HepG2 (cell line): Measurements from ENCODE around the gene ATP12A. TPM values are rescaled to one million over a fixed set of nuclear protein-coding genes. Genes with fewer than 3 reads are reported as not detected.

ENCODE experiments used
- ATAC-seq: fragments of 200-7000 bp; cut with Tn5 transposase; 3 replicates; pipeline ENCODE4 v1.9.1; 2020; ENCODE audit warnings: mild to moderate bottlenecking, moderate library complexity
- BruUV-seq: library from RNA; stranded (reverse); fragments of 400-500 nt; replicated peaks from 2 replicates; lab custom pipeline; 2021; lab: Mats Ljungman, UMichigan
- CTCF ChIA-PET: fragments of 300-600 bp; formaldehyde crosslinking; extraction: SDS; loops from one replicate; lab custom pipeline; 2021; ENCODE audit warnings: low total read pairs, inconsistent platforms, low intra/inter-chr PET ratio; lab: Yijun Ruan, JAX
- POLR2A ChIA-PET: fragments of 350-600 bp; sonication (Branson Sonifier 250); formaldehyde crosslinking; loops from one replicate; lab custom pipeline; 2020; ENCODE audit warnings: antibody characterized with exemption, inconsistent platforms; lab: Yijun Ruan, JAX
- DNase-seq: peaks from one replicate; pipeline ENCODE4 v3.0.0-alpha.2; 2015; ENCODE audit warnings: low spot score
- FAIRE-seq: peaks from 3 replicates; lab custom pipeline; 2011; peaks lifted over from hg19 to GRCh38; lab: Jason Lieb, UNC
- H2AFZ ChIP-seq: one replicate; pipeline ENCODE4 v1.6.1; 2011; ENCODE audit warnings: low read length, inconsistent platforms
- H3K27ac ChIP-seq: fragments of 300-600 bp; 3 replicates; pipeline ENCODE4 v1.8.0; 2011; ENCODE audit warnings: mixed run types, mild to moderate bottlenecking, mixed read lengths, low read length, inconsistent platforms; ENCODE audit not compliant: insufficient read depth; ENCODE audit errors: extremely low read length
- H3K27me3 ChIP-seq, 2 experiments: fragments of 200-600 bp in 1 of 2; 2 replicates in 1 of 2; 3 replicates in 1 of 2; pipeline versions ENCODE4 v1.6.0 to v1.8.0; 2011; ENCODE audit warnings: low read length in 2 of 2, mild to moderate bottlenecking in 2 of 2, moderate library complexity in 2 of 2, inconsistent platforms in 1 of 2; ENCODE audit not compliant: insufficient read depth in 2 of 2, control insufficient read depth in 1 of 2
- H3K36me3 ChIP-seq, 2 experiments: fragments of 200-600 bp in 1 of 2; replicated peaks in 1 of 2; 2 replicates in 1 of 2; 3 replicates in 1 of 2; pipeline versions ENCODE4 v1.5.1 to v1.8.0; 2011; ENCODE audit warnings: low read length in 2 of 2, inconsistent platforms in 1 of 2; ENCODE audit not compliant: insufficient read depth in 2 of 2, control insufficient read depth in 1 of 2
- H3K4me1 ChIP-seq: 2 replicates; pipeline ENCODE4 v1.5.1; 2012; ENCODE audit warnings: low read length, inconsistent platforms; ENCODE audit not compliant: insufficient read depth
- H3K4me2 ChIP-seq: 2 replicates; pipeline ENCODE4 v1.6.0; 2011; ENCODE audit warnings: low read depth, low read length, inconsistent platforms
- H3K4me3 ChIP-seq, 3 experiments: fragments of 200-600 bp in 1 of 3; sonication (generic), shearing (Covaris generic) in 1 of 3; replicated peaks in 1 of 3; 2 replicates each; pipeline ENCODE4 v1.5.1; 2011 to 2016; ENCODE audit warnings: low read length in 3 of 3, inconsistent platforms in 2 of 3, low read depth in 2 of 3, mild to moderate bottlenecking in 2 of 3, control low read depth in 1 of 3, mixed read lengths in 1 of 3; ENCODE audit not compliant: insufficient read depth in 1 of 3
- H3K79me2 ChIP-seq: one replicate; pipeline ENCODE4 v1.6.1; 2011; ENCODE audit warnings: low read length, inconsistent platforms; ENCODE audit not compliant: insufficient read depth
- H3K9ac ChIP-seq: 2 replicates; pipeline ENCODE4 v1.6.0; 2011; ENCODE audit warnings: mild to moderate bottlenecking, low read depth, low read length, inconsistent platforms; ENCODE audit not compliant: insufficient read depth
- H3K9me3 ChIP-seq: 2 replicates; pipeline ENCODE4 v1.5.1; 2012; ENCODE audit warnings: mild to moderate bottlenecking, low read length
- H4K20me1 ChIP-seq: 2 replicates; pipeline ENCODE4 v1.6.0; 2011; ENCODE audit warnings: inconsistent platforms, mild to moderate bottlenecking, low read length, moderate library complexity; ENCODE audit not compliant: insufficient read depth
- CCDC6 ChIP-seq: sonication (generic); formaldehyde crosslinking; IDR thresholded peaks from 2 replicates; pipeline ENCODE4 v1.8.1; 2022; ENCODE audit warnings: mild to moderate bottlenecking, missing genetic modification reagents, moderate library complexity
- DMAP1 ChIP-seq: IDR thresholded peaks from 2 replicates; pipeline ENCODE4 v1.6.1; 2016
- IRX3 ChIP-seq: sonication (generic); formaldehyde crosslinking; IDR thresholded peaks from 2 replicates; pipeline ENCODE4 v1.8.1; 2023; ENCODE audit warnings: mild to moderate bottlenecking, low read depth, missing genetic modification reagents, borderline replicate concordance
- MTF1 ChIP-seq: sonication (generic); formaldehyde crosslinking; IDR thresholded peaks from 2 replicates; pipeline ENCODE4 v1.5.0; 2020; ENCODE audit warnings: missing genetic modification reagents
- PHF5A ChIP-seq: IDR thresholded peaks from one replicate; pipeline ENCODE4 v1.6.1; 2018; ENCODE audit warnings: low read depth, missing genetic modification reagents; ENCODE audit not compliant: unreplicated experiment
- SRF ChIP-seq: IDR thresholded peaks from 2 replicates; pipeline ENCODE4 v1.6.1; 2011; ENCODE audit warnings: mild to moderate bottlenecking, low read depth, low read length, moderate library complexity
- TBP ChIP-seq: sonication (generic); formaldehyde crosslinking; IDR thresholded peaks from 2 replicates; pipeline ENCODE4 v1.5.0; 2020; ENCODE audit warnings: missing genetic modification reagents
- TEAD2 ChIP-seq: sonication (generic); formaldehyde crosslinking; IDR thresholded peaks from 2 replicates; pipeline ENCODE4 v1.9.0; 2021; ENCODE audit warnings: missing genetic modification reagents
- TOE1 ChIP-seq: sonication (generic); formaldehyde crosslinking; IDR thresholded peaks from 2 replicates; pipeline ENCODE4 v1.4.0; 2020; ENCODE audit warnings: mild to moderate bottlenecking, missing genetic modification reagents
- ZNF180 ChIP-seq: sonication (generic); formaldehyde crosslinking; IDR thresholded peaks from 2 replicates; pipeline ENCODE4 v1.4.0; 2020; ENCODE audit warnings: low read depth, missing genetic modification reagents, borderline replicate concordance
- ZNF530 ChIP-seq: sonication (generic); formaldehyde crosslinking; IDR thresholded peaks from 2 replicates; pipeline ENCODE4 v1.5.0; 2020; ENCODE audit warnings: low read depth, mild to moderate bottlenecking, missing genetic modification reagents
- ZNF607 ChIP-seq: sonication (generic); formaldehyde crosslinking; IDR thresholded peaks from 2 replicates; pipeline ENCODE4 v1.5.1; 2020; ENCODE audit warnings: missing genetic modification reagents, mild to moderate bottlenecking, borderline replicate concordance
- WGBS: methylation state at CpG from one replicate; pipeline ENCODE4 v1.1.6; 2017; ENCODE audit warnings: low lambda C conversion rate; 5-methylcytosine and 5-hydroxymethylcytosine counted together
- in situ Hi-C: cut with HindIII; loops from 2 replicates; pipeline ENCODE4 v1.10.0; 2017; ENCODE audit warnings: low pct_unique_long_range_greater_than_20kb; ENCODE audit not compliant: extremely low pct_ligation_motif_present
- intact Hi-C: fragments of 100-400 bp; cut with micrococcal nuclease; formaldehyde crosslinking; loops from one replicate; pipeline ENCODE4 v1.10.0; 2022; ENCODE audit not compliant: unreplicated experiment
- polyA plus RNA-seq, 8 experiments: library from polyadenylated mRNA; depleted of rRNA in 3 of 8; stranded (reverse) in 7 of 8; unstranded in 1 of 8; fragments of >200 nt; fragmentation: Illumina TruSeq in 4 of 8; extraction: Trizol in 4 of 8; gene quantifications; 2 replicates each; pipeline versions ENCODE4 v1.2.1 to v1.2.3, GENCODE V29; 2011 to 2016; ENCODE audit warnings: low read depth in 4 of 8, missing spikeins in 1 of 8, mixed read lengths in 1 of 8; ENCODE audit not compliant: insufficient read depth in 1 of 8
- total RNA-seq, 5 experiments: library from RNA; depleted of rRNA; stranded (reverse); fragments of >200 nt; fragmentation: Illumina TruSeq; extraction: Trizol; gene quantifications; 2 replicates each; pipeline ENCODE4 v1.2.3, GENCODE V29; 2016; ENCODE audit warnings: low read depth in 1 of 5
- TF ChIP-seq, protein P1 (sequence below): sonication (generic); formaldehyde crosslinking; conservative IDR thresholded peaks from 2 replicates; pipeline ENCODE4 v1.5.0; 2020; ENCODE audit warnings: missing genetic modification reagents
- TF ChIP-seq, protein P2 (sequence below): sonication (generic); formaldehyde crosslinking; conservative IDR thresholded peaks from 2 replicates; pipeline ENCODE4 v1.4.0; 2020; ENCODE audit warnings: mild to moderate bottlenecking, missing genetic modification reagents, moderate library complexity
- TF ChIP-seq, protein P3 (sequence below): sonication (generic); formaldehyde crosslinking; IDR thresholded peaks from 2 replicates; pipeline ENCODE4 v1.5.0; 2020; ENCODE audit warnings: mild to moderate bottlenecking, missing genetic modification reagents

The ATP12A gene
- total and polyA plus RNA-seq, 2 of the 13 experiments (the other 11 are each of a cell fraction or from before 2014, with no cell fraction given) = not detected

- Histone ChIP-seq H3K4me1 (peaks cover 15% of the 10 kb centered on the region), H3K27ac (no peak overlapping the region), H3K9ac (no peak overlapping the region), H3K9me3 (no peaks in the 10 kb centered on the region), H3K27me3 (peaks cover 5 to 57% of the 10 kb centered on the region in 2 experiments; a peak in 3 of 5 replicates), H4K20me1 (no peaks in the 10 kb centered on the region), H3K4me3 (no peak overlapping the region), H2AFZ (no peak overlapping the region), H3K4me2 (no peak overlapping the region), H3K36me3 (no peaks in the 10 kb centered on the region), H3K79me2 (no peaks in the 10 kb centered on the region)
- no TSS peak for BruUV-seq
- in situ Hi-C loops (no loop called here), intact Hi-C loops (no loop called here)
- FAIRE-seq = no peak
- POLR2A ChIA-PET = no interaction called here
- DNase-seq = no peak
- 6% methylated on average over 9 of the region's 10 CpGs for WGBS
- TF ChIP-seq, protein P1, sequence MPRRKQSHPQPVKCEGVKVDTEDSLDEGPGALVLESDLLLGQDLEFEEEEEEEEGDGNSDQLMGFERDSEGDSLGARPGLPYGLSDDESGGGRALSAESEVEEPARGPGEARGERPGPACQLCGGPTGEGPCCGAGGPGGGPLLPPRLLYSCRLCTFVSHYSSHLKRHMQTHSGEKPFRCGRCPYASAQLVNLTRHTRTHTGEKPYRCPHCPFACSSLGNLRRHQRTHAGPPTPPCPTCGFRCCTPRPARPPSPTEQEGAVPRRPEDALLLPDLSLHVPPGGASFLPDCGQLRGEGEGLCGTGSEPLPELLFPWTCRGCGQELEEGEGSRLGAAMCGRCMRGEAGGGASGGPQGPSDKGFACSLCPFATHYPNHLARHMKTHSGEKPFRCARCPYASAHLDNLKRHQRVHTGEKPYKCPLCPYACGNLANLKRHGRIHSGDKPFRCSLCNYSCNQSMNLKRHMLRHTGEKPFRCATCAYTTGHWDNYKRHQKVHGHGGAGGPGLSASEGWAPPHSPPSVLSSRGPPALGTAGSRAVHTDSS (CRISPR knock-in tag) = no peak
- TF ChIP-seq PHF5A (CRISPR knock-in tag) (no peak), CCDC6 (CRISPR knock-in tag) (no peak), ZNF607 (CRISPR knock-in tag) (no peak), TEAD2 (no peak), DMAP1 (no peak), TOE1 (CRISPR knock-in tag) (no peak), ZNF180 (CRISPR knock-in tag) (no peak), SRF (no peak), IRX3 (CRISPR knock-in tag) (no peak), ZNF530 (no peak), TBP (CRISPR knock-in tag) (no peak), MTF1 (CRISPR knock-in tag) (no peak)
- TF ChIP-seq, protein P2, sequence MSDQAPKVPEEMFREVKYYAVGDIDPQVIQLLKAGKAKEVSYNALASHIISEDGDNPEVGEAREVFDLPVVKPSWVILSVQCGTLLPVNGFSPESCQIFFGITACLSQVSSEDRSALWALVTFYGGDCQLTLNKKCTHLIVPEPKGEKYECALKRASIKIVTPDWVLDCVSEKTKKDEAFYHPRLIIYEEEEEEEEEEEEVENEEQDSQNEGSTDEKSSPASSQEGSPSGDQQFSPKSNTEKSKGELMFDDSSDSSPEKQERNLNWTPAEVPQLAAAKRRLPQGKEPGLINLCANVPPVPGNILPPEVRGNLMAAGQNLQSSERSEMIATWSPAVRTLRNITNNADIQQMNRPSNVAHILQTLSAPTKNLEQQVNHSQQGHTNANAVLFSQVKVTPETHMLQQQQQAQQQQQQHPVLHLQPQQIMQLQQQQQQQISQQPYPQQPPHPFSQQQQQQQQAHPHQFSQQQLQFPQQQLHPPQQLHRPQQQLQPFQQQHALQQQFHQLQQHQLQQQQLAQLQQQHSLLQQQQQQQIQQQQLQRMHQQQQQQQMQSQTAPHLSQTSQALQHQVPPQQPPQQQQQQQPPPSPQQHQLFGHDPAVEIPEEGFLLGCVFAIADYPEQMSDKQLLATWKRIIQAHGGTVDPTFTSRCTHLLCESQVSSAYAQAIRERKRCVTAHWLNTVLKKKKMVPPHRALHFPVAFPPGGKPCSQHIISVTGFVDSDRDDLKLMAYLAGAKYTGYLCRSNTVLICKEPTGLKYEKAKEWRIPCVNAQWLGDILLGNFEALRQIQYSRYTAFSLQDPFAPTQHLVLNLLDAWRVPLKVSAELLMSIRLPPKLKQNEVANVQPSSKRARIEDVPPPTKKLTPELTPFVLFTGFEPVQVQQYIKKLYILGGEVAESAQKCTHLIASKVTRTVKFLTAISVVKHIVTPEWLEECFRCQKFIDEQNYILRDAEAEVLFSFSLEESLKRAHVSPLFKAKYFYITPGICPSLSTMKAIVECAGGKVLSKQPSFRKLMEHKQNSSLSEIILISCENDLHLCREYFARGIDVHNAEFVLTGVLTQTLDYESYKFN (CRISPR knock-in tag) = no peak
- TF ChIP-seq, protein P3, sequence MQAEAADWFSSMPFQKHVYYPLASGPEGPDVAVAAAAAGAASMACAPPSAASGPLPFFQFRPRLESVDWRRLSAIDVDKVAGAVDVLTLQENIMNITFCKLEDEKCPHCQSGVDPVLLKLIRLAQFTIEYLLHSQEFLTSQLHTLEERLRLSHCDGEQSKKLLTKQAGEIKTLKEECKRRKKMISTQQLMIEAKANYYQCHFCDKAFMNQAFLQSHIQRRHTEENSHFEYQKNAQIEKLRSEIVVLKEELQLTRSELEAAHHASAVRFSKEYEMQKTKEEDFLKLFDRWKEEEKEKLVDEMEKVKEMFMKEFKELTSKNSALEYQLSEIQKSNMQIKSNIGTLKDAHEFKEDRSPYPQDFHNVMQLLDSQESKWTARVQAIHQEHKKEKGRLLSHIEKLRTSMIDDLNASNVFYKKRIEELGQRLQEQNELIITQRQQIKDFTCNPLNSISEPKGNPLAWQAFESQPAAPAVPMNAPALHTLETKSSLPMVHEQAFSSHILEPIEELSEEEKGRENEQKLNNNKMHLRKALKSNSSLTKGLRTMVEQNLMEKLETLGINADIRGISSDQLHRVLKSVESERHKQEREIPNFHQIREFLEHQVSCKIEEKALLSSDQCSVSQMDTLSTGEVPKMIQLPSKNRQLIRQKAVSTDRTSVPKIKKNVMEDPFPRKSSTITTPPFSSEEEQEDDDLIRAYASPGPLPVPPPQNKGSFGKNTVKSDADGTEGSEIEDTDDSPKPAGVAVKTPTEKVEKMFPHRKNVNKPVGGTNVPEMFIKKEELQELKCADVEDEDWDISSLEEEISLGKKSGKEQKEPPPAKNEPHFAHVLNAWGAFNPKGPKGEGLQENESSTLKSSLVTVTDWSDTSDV (CRISPR knock-in tag) = no peak
- CTCF ChIA-PET = no interaction called here
- no peak for ATAC-seq
These were observed 7.9 kb downstream of the ATP12A start for GRCh38 chr13:24688111-24688510.
